Gastrocnemius medialis (tissue), 4 donors: ENCODE results near the gene TCEAL9. TPM values are rescaled to one million over a fixed set of nuclear protein-coding genes. Genes with fewer than 3 reads are reported as not detected.
"Not testable (repeated sequence)": the region's sequence is repeated elsewhere in the genome, so short reads cannot be mapped to it uniquely, and the experiment has no call there.

Experiments
- ATAC-seq, 2 donors: fragments of 150-250 bp; one replicate each; pipeline ENCODE4 v1.9.1; 2016
- DNase-seq, 2 donors: peaks; one replicate each; pipeline ENCODE4 v3.0.0-alpha.2; 2019
- H3K27ac ChIP-seq, 4 donors: fragments of 200-600 bp; sonication (generic); 1 replicate in 1 of 4; 2 replicates in 3 of 4; pipeline ENCODE4 v1.5.1; 2016 to 2018; ENCODE audit warnings: mild to moderate bottlenecking in 2 of 4, moderate library complexity in 1 of 4
- H3K27me3 ChIP-seq, 3 donors: fragments of 200-600 bp; sonication (generic) in 2 of 3; 1 replicate in 1 of 3; 2 replicates in 2 of 3; pipeline versions ENCODE4 v1.5.1 to v1.6.0; 2016 to 2019; ENCODE audit warnings: mild to moderate bottlenecking in 1 of 3, moderate library complexity in 1 of 3
- H3K36me3 ChIP-seq, 2 donors: fragments of 200-600 bp; sonication (generic) in 1 of 2; one replicate each; pipeline ENCODE4 v1.5.1; 2017 to 2018
- H3K4me1 ChIP-seq, 2 donors: fragments of 200-600 bp; sonication (generic) in 1 of 2; one replicate each; pipeline ENCODE4 v1.5.1; 2016 to 2017; ENCODE audit warnings: mild to moderate bottlenecking in 2 of 2
- H3K4me3 ChIP-seq, 4 donors: fragments of 200-600 bp; sonication (generic) in 3 of 4; 1 replicate in 1 of 4; 2 replicates in 3 of 4; pipeline ENCODE4 v1.5.1; 2016 to 2019; ENCODE audit warnings: mild to moderate bottlenecking in 2 of 4
- H3K9me3 ChIP-seq, 3 donors: fragments of 200-600 bp; sonication (generic) in 2 of 3; 1 replicate in 1 of 3; 2 replicates in 2 of 3; pipeline ENCODE4 v1.5.1; 2016 to 2019
- CTCF ChIP-seq, 5 experiments: fragments of 450-650 bp in 3 of 5; fragments of 200-600 bp in 2 of 5; sonication (generic) in 2 of 5; IDR thresholded peaks in 4 of 5; conservative IDR thresholded peaks in 1 of 5; 1 replicate in 4 of 5; 2 replicates in 1 of 5; pipeline ENCODE4 v1.5.1; 2016 to 2019; ENCODE audit warnings: antibody characterized with exemption in 5 of 5, mild to moderate bottlenecking in 3 of 5, moderate library complexity in 3 of 5
- POLR2A ChIP-seq, 2 donors: fragments of 450-650 bp; IDR thresholded peaks; one replicate each; pipeline ENCODE4 v1.6.1; 2017; ENCODE audit warnings: antibody characterized with exemption in 2 of 2, mild to moderate bottlenecking in 2 of 2, moderate library complexity in 2 of 2
- in situ Hi-C, 4 donors: fragments of 200-750 bp; cut with MboI; loops; one replicate each; pipeline versions ENCODE4 v1.15.0 to v1.8.0; 2017; ENCODE audit warnings: low sequenced_read_pairs in 4 of 4
- intact Hi-C: fragments of 100-400 bp; cut with DNase I; formaldehyde crosslinking; loops from one replicate; pipeline ENCODE4 v1.15.1; 2023; ENCODE audit warnings: low total_unique reads
- total RNA-seq, 4 donors: library from RNA; depleted of rRNA; stranded (reverse); fragments of >200 nt; gene quantifications; one replicate each; pipeline versions ENCODE4 v1.1.0 to v1.2.3, GENCODE V29; 2016

TCEAL9 gene
- total RNA-seq, 4 donors from 2014 or later, result 2.0 to 10.4 (median 6.5) TPM

- DNase-seq, result no peak
- in situ Hi-C loops, result loop anchor here in 2 of 4 donors (25.0 kb wide), 1 partner anchor 118 kb away; no protein-coding TSS in a partner anchor
- no peak for TF ChIP-seq POLR2A (IDR thresholded peaks at IDR 0.05)
- no peak for TF ChIP-seq CTCF (IDR thresholded peaks at IDR 0.05 in 4 of 5, conservative IDR thresholded peaks at IDR 0.05 in 1 of 5)
- Histone ChIP-seq H3K4me3 (no peak overlapping the region), H3K27me3 (peaks cover 0 to 9% (median 0%) of the 10 kb centered on the region in 3 donors), H3K36me3 (no peaks in the 10 kb centered on the region), H3K9me3 (peaks cover 0 to 3% (median 0%) of the 10 kb centered on the region in 3 donors), H3K4me1 (no peaks in the 10 kb centered on the region), H3K27ac (no peak overlapping the region)
- intact Hi-C loops, result no loop called here
- no peak for ATAC-seq
These were observed 11.7 kb upstream of the TCEAL9 start for GRCh38 chrX:103344606-103345005.

- ATAC-seq (no peak), DNase-seq (no peak)
- TF ChIP-seq CTCF (IDR thresholded peaks at IDR 0.05 in 4 of 5, conservative IDR thresholded peaks at IDR 0.05 in 1 of 5), result no peak
- no peak for TF ChIP-seq POLR2A (IDR thresholded peaks at IDR 0.05)
- H3K36me3 ChIP-seq, result no peaks in the 10 kb centered on the region
- H3K4me1 ChIP-seq, result no peaks in the 10 kb centered on the region
- peaks cover 0 to 3% (median 0%) of the 10 kb centered on the region in 3 donors for H3K9me3 ChIP-seq
- no peak overlapping the region for H3K27ac ChIP-seq
- no peak overlapping the region for H3K4me3 ChIP-seq
- peaks cover 0 to 7% (median 0%) of the 10 kb centered on the region in 3 donors for H3K27me3 ChIP-seq
- intact Hi-C loops, result no loop called here
- in situ Hi-C loops, result loop anchor here in 2 of 4 donors (25.0 kb wide), 1 partner anchor 114 kb away; no protein-coding TSS in a partner anchor
These were observed 8.5 kb upstream of the TCEAL9 start for GRCh38 chrX:103347682-103348397.

GRCh38 chrX:103356858-103357257 is 552 bp downstream of the TCEAL9 start:
- H3K27ac ChIP-seq, result peak overlapping the region; percentile 69 to 80 (median 78)
- no peaks in the 10 kb centered on the region for H3K36me3 ChIP-seq
- intact Hi-C loops (loop anchor here (2.0 kb wide), 1 partner anchor 104 kb away; no protein-coding TSS in a partner anchor), in situ Hi-C loops (no loop called here)
- ATAC-seq (peak in 1 of 2 donors; percentile 36), DNase-seq (no peak)
- H3K9me3 ChIP-seq, result no peaks in the 10 kb centered on the region
- H3K4me1 ChIP-seq, result no peaks in the 10 kb centered on the region
- TF ChIP-seq POLR2A (IDR thresholded peaks at IDR 0.05) (no peak), CTCF (IDR thresholded peaks at IDR 0.05 in 4 of 5, conservative IDR thresholded peaks at IDR 0.05 in 1 of 5) (no peak)
- no peaks in the 10 kb centered on the region for H3K27me3 ChIP-seq
- H3K4me3 ChIP-seq, result peak overlapping the region; percentile 45 to 68 (median 62)

GRCh38 chrX:103357871-103358270 is 1.6 kb downstream of the TCEAL9 start:
- H3K4me3 ChIP-seq, result peak overlapping the region in 1 of 4 donors; percentile 66
- H3K27ac ChIP-seq, result no peak overlapping the region
- DNase-seq (no peak), ATAC-seq (no peak)
- H3K9me3 ChIP-seq, result no peaks in the 10 kb centered on the region
- H3K36me3 ChIP-seq, result no peaks in the 10 kb centered on the region
- intact Hi-C loops (loop anchor here (2.0 kb wide), 1 partner anchor 105 kb away; no protein-coding TSS in a partner anchor), in situ Hi-C loops (no loop called here)
- H3K27me3 ChIP-seq, result no peaks in the 10 kb centered on the region
- TF ChIP-seq CTCF (IDR thresholded peaks at IDR 0.05 in 4 of 5, conservative IDR thresholded peaks at IDR 0.05 in 1 of 5) (no peak), POLR2A (IDR thresholded peaks at IDR 0.05) (no peak)
- H3K4me1 ChIP-seq, result no peaks in the 10 kb centered on the region

- H3K27me3 ChIP-seq, H3K4me1 ChIP-seq, in situ Hi-C loops, H3K36me3 ChIP-seq, intact Hi-C loops, DNase-seq, H3K4me3 ChIP-seq, H3K9me3 ChIP-seq, ATAC-seq, H3K27ac ChIP-seq: not testable (repeated sequence)
These were observed 3.3 kb downstream of the TCEAL9 start for GRCh38 chrX:103359605-103360004.
